ENCODE data around the gene COL25A1.

- TF ChIP-seq CTCF (IDR thresholded peaks at IDR 0.05; ENCODE audit: poor library complexity) (no peak), EZH2phosphoT487 (IDR thresholded peaks at IDR 0.05; ENCODE audit: low read depth, severe bottlenecking, unreplicated experiment) (no peak)
These were observed 130.2 kb downstream of the COL25A1 start for GRCh38 chr4:109172301-109172700.

Data from hepatocyte (in vitro differentiated cells).